NCI-H1930 (cell line): ENCODE measurements around the gene GATC.
"Not testable (repeated sequence)": the region's sequence is repeated elsewhere in the genome, so short reads cannot be mapped to it uniquely, and the experiment has no call there.

ENCODE experiments used
- DNase-seq, 2 experiments: peaks; one replicate each; lab custom pipeline; 2025; lab: John Stamatoyannopoulos, UW

The GATC gene

DNA sequence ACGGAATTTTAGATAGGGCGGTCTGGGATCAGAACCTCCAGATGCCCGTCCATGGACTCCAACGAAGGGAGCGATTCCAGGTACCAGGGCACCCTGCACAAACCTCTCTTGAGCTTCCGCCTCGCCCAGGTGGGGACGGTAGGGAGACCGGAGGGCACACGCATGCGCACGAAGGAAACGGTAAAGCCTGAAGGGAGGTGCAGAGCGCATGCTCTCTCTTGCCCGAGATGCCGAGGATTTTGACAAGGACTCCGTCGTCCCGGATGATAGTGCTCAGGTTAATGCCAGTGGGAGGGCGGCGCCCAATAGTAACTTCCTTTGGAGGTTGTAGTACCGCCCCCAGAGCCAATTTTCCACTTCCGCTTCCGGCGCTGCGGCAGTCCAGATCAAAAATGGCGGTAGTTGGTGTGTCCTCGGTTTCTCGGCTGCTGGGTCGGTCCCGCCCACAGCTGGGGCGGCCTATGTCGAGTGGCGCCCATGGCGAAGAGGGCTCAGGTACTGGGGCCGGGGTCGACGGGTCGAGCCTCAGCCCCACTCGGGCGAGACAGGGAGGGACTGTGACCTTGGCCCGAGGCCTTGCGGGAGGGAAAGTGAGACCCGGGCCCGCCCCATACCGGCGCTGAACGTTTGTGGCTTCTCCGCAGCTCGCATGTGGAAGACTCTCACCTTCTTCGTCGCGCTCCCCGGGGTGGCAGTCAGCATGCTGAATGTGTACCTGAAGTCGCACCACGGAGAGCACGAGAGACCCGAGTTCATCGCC is 8.3 kb upstream of the GATC start, which contains the start of gene COX6A1:
Gene COX6A1, plus strand, starts transcription at position 379 of the 760 bp plus-strand sequence. Its CDS starts 14 bp downstream, at position 393.
- DNase-seq = peak; percentile 97 to 98

DNA sequence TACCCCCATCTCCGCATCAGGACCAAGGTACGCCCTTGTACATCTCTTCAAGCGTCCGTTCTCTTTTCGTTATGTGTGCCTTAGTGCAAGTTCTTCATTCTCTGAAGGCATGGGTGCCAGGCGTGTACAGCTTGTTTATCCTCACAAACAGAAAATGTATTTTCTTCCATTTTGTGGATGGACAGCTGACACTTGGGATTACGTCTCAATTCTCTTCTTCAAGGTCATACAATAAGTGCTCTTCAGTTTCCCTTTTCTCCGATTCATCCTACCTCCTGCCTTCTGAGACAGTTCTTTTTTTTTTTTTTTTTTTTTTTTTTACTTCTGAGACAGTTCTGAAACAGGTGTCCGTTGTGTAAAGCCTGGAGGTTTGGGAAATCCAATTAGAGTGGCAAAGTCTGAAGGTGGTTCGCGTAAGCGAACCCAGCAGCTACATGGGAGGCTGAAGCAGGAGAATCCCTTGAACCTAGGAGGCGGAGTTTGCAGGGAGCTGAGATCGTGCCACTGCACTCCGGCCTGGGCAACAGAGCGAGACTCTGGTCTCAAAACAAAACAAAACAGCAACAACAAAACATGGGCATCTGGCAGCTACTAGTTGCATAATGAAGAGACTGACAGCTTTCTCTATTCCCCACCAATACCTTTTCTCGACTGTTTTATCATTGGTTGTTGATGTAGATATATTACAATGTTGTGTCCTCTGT is 7.6 kb upstream of the GATC start:
- DNase-seq = no peak

DNA sequence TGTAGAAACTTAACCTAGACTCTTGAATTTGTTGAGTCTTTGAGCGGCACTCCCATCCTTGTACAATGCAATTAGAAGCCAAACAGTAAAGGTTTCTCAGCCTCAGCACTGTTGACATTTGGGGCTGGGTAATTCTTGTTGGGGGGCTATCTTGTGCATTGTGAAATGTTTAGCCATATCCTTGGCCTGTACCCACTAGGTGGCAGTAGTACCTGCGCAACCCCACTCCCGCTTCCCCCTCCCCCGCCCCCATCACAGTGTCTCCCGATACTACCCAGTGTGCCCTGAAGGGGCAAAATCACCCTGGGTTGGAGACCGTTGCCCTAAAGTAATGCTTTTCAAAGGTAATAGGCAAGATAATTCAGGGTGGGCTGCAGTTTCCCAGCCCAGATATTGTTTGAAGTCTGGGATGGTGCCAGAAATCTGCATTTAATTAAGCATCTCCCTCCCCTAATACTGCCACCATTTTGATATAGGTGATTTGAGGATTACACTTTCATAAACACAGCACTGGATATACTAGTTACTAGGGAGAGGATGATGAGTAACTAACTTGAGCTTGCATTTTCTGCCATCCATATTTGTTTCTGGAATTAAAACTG is 6.5 kb upstream of the GATC start:
- peak; percentile 34 to 58 for DNase-seq

DNA sequence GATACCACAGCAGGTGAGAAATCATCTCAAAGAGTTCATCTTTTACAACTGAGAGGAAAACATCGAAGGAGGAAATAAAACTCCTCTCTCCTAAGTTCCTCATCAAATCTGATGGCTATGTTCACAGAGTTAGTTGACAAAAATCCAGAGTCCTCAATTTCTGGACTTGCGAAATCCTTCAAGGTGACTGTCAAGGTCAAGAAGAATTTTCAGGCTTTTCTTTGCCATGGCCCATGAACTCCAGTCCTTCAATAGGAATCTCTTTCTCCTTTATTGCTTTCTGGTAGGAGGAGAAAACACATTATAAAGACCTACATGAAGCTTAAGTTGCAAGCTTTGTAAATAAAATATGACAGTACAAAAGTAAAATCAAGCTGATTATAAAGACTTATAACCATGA is 1.6 kb upstream of the GATC start:
- DNase-seq = no peak

GRCh38 chr12:120446844-120447178 is 567 bp downstream of the GATC start:
- not testable (repeated sequence) for DNase-seq

- DNase-seq = no peak
These were observed 1.7 kb downstream of the GATC start for GRCh38 chr12:120447992-120448391.

- DNase-seq = not testable (repeated sequence)
These were observed 6.3 kb downstream of the GATC start for GRCh38 chr12:120452524-120452923.

DNA sequence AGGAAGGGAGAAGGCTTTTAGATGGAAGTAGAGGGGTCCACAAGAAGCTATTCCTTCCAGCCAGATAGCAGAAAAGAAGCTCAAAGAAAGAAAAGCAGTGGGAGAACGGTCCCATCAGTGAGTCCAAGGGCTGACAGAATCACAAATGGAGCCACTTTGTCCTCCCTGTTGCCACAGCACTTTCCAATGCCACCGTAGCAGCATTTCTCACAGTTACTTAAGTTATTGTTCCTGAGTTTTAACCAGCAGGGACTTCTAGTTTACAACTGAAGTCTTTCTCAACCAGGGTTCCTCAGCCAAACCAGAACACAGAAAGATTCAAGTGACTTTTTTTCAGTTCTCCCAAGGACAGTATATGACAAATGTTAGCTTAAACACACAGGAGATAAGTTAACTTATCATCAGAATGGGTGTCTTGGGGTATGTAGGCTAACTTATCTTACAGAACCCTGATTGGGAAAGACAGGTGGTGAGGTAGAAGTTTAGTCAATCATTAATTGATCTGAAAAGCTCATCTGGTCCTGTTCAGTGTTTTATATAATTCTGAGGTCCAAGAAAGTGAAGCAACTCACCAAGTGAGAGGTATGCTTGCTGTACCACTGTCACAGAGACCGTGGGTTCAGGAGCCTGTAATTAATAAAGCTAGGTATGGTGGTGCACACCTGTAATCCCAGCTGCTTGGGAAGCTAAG is 7.0 kb downstream of the GATC start:
- DNase-seq = no peak

DNA sequence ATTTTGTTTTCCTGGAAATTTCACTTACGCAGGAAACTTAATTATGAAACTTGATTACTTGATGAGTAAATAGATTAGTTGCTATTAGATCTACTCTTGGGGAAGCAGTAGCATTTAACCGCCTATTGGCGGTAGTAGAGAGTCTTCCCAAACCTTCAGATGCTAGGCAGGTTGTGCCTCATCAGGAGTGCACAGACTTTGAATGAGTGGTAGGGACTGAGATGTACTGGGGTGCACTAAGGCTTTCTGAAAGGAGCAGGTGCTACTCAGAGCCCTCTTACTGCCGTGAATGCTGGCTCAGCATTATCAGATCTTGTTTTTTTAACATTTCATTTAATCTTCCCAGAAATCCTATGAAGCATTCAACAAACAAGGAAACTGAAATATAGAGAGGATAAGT is 7.7 kb downstream of the GATC start:
- DNase-seq = no peak

- no peak for DNase-seq
These were observed 9.1 kb downstream of the GATC start for GRCh38 chr12:120455302-120455701.

GRCh38 chr12:120457133-120457532 is 10.9 kb downstream of the GATC start:
- no peak for DNase-seq

- DNase-seq = no peak
These were observed 13.9 kb downstream of the GATC start for GRCh38 chr12:120460157-120460556.

DNA sequence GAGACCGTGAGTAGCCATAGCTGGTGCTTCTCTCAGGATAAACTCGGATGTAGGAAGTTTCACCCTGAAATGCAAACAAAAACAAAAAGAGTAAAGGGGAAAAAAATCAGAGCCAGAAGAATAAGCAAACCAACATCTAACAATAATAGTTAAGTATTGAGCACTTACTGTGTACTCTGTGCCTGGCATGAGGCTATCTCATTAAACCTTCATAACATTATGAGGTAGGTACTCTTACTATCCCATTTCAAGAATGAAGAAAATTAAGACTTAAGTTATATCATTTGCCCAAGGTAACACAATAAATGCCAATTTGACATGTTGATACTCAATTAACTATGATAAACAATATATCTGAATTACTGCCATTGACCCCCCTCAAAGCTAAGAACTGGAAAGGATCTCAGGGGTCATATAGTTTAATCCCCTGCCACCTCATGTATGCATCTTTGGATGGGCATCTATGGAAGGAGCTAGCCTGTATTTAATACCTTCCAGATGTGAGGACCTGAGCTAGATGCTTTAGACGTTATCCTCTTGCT is 15.9 kb downstream of the GATC start:
- DNase-seq = no peak

- no peak for DNase-seq
These were observed 17.5 kb downstream of the GATC start for GRCh38 chr12:120463712-120464111.

GRCh38 chr12:120465756-120466155 is 19.5 kb downstream of the GATC start:
- no peak for DNase-seq

DNA sequence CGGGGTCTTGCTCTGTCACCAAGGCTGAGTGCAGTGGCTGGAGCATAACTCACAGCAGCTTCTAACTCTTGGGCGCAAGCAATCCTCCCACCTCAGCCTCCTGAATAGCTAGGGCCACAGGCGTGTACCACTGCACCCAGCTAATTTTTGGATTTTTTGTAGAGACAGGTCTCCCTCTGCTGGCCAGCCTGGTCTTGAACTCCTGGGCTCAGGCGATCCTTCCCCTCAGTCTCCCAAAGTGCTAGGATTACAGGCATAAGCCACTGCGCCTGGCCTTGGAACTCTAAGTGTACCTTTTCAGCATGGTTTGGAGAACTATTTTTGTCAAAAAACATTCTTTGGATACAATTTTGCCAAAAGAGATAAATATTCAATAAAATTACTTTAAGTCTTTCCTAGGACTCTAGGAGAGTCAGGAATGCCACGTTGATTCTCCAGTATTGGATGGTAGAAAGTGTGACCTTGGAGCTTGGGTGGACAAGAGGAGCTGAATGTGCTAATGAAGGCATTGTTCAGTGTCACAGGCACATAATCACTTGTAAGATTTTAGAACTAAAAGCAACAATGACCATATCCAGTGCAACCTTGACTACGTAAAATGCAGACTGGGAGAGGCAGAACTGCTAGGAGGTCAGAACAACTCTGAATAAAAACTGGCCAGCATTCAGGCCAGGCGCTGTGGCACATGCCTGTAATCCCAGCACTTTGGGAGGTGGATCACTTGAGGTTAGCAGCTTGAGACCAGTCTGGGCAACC is 20.5 kb downstream of the GATC start:
- DNase-seq = peak in 1 of 2 experiments; percentile 20

- no peak for DNase-seq
These were observed 21.2 kb downstream of the GATC start for GRCh38 chr12:120467439-120467838.

DNA sequence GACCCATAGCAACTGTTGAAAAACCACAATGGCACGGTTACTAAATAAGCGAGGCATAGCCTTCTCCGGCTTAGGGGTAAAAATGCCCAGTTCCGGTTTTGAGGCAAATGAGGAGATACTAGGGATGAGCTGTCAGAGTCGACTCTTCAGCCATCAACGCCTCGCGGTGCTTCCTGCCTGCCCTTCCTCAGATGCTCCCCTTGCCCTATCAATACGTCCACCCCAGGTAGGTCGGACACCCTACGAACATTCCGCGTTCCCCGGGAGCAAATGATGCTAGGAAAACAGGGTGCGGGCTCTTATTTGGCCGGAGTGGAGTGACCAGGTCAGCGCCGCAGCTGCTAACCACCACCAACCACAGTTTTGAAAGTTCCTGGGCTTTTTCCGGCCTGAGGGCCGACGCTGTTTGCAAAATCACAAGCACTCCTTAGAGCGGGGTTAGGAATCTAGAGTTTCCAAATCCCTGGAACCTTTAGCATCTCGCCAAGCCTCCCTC is 22.1 kb downstream of the GATC start:
- DNase-seq = no peak

GRCh38 chr12:120468821-120469449 is 22.7 kb downstream of the GATC start:
- peak; percentile 27 to 58 for DNase-seq

DNA sequence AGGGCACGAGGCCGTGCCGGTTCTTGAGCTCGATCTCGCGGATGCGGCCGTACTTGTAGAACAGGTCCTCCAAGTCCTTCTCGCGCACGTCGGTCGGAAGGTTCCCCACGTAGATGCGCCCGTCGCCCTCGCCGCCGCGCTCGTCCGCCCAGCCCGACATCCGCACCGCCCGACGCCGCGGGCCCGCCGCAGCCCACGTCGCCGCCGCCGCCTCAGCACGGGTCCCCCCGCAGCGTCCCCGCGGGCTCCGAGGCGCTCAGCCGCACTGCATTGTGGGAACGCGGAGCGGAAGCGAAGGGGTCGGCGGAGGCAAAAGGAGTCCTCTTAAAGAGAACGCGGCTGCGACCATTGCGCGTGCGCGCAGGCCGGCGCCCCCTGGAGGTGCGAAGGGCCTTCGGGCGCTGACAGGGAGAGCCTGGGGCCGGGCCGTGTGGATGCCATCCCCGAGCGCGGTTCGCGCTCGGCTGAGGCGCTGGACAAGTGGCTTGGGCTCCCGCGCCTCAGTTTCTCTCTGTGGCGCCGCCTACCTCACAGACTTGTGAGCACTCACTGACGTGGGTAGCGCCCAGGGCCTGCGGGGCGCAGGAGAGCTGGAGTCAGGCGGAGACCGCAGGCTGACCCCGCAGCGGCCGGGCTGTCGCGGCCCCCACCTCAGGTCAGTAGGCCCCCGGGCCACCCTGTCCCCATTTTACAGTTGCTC is 23.4 kb downstream of the GATC start, which contains the start of gene SRSF9:
Gene SRSF9, minus strand, starts transcription at position 299 of the 700 bp plus-strand sequence. Its CDS starts 139 bp downstream, at position 160.
- peak; percentile 91 to 97 for DNase-seq
